Right lobe of liver (tissue), 4 donors: Measurements from ENCODE around the gene RNGTT.

Experiments used
- POLR2A ChIP-seq: fragments of 450-650 bp; IDR thresholded peaks from one replicate; pipeline ENCODE4 v1.6.1; 2017; ENCODE audit warnings: antibody characterized with exemption, mild to moderate bottlenecking
- TF ChIP-seq, protein P1 (sequence below), 4 donors: fragments of 200-600 bp in 3 of 4; fragments of 450-650 bp in 1 of 4; IDR thresholded peaks; one replicate each; pipeline versions ENCODE4 v1.5.1 to v1.8.0; 2016 to 2022; ENCODE audit warnings: antibody characterized with exemption in 4 of 4, mild to moderate bottlenecking in 2 of 4
- donor health status: DM: no; HTN: no; CAD: no.
- donor health status: DM: no; HTN: no; CAD: no.
- donor health status: DM: no; HTN: yes; CAD: no.

DNA sequence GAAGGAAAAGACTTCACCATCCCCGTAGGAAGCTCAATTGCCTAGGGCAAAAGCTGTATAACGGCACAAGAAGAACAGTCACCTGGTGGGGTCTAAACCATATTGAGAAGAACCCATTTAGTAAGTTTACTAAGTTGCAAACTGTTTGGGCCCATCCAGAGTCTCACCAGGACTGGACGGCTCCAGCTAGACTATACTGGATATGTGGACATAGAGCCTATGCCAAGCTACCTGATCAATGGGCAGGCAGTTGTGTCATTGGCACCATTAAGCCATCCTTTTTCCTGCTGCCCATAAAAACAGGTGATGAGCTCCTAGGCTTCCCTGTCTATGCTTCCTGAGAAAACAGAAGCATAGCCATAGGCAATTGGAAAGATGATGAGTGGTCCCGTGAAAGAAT lies 293.9 kb downstream of the RNGTT start:
- TF ChIP-seq, protein P1, sequence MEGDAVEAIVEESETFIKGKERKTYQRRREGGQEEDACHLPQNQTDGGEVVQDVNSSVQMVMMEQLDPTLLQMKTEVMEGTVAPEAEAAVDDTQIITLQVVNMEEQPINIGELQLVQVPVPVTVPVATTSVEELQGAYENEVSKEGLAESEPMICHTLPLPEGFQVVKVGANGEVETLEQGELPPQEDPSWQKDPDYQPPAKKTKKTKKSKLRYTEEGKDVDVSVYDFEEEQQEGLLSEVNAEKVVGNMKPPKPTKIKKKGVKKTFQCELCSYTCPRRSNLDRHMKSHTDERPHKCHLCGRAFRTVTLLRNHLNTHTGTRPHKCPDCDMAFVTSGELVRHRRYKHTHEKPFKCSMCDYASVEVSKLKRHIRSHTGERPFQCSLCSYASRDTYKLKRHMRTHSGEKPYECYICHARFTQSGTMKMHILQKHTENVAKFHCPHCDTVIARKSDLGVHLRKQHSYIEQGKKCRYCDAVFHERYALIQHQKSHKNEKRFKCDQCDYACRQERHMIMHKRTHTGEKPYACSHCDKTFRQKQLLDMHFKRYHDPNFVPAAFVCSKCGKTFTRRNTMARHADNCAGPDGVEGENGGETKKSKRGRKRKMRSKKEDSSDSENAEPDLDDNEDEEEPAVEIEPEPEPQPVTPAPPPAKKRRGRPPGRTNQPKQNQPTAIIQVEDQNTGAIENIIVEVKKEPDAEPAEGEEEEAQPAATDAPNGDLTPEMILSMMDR (IDR thresholded peaks at IDR 0.05) = no peak
- no peak for TF ChIP-seq POLR2A
